ENCODE results near the gene ANKS3.

ANKS3 gene

GRCh38 chr16:4767872-4768548 lies 33.9 kb upstream of the ANKS3 start:
- no peak overlapping the region for H2BK5ac ChIP-seq (ENCODE audit: low read depth, low read length, poor library complexity, severe bottlenecking)
- peak overlapping the region; percentile 49 for H2AK5ac ChIP-seq (ENCODE audit: low read length, severe bottlenecking)
- peak overlapping the region; percentile 87 for H3K4me2 ChIP-seq (ENCODE audit: low read length, poor library complexity, severe bottlenecking)
- H2AFZ ChIP-seq (ENCODE audit: low read depth, low read length) = peak overlapping the region; percentile 80
- H2BK15ac ChIP-seq (ENCODE audit: low read depth, poor library complexity, severe bottlenecking) = no peak overlapping the region
- no peaks in the 10 kb centered on the region for H3K27me3 ChIP-seq (ENCODE audit: control insufficient read depth in 1 of 2, insufficient read depth in 1 of 2, low read length in 2 of 2)
- H2BK120ac ChIP-seq (ENCODE audit: low read depth, low read length) = no peak overlapping the region
- DNase-seq = peak; percentile 68
- peak overlapping the region; percentile 27 for H4K8ac ChIP-seq (ENCODE audit: low read length)
- H3K4ac ChIP-seq (ENCODE audit: low read depth in 1 of 2, low read length in 2 of 2) = peak overlapping the region; percentile 46 to 88
- H3K18ac ChIP-seq (ENCODE audit: low read depth in 1 of 2, low read length in 2 of 2) = peak overlapping the region; percentile 79 to 89
- H3K14ac ChIP-seq (ENCODE audit: low read length in 2 of 2) = no peak overlapping the region
- no peak overlapping the region for H4K91ac ChIP-seq (ENCODE audit: low read length)
- H2BK12ac ChIP-seq (ENCODE audit: low read length in 2 of 2) = peak overlapping the region in 1 of 2 experiments; percentile 42
- no peak overlapping the region for H3K23ac ChIP-seq (ENCODE audit: low read length in 2 of 2)
- no peaks in the 10 kb centered on the region for H3K9me3 ChIP-seq (ENCODE audit: control insufficient read depth, low read length)
- H3K4me1 ChIP-seq (ENCODE audit: control insufficient read depth, insufficient read depth, low read depth, low read length) = peaks cover 21% of the 10 kb centered on the region
- H3K36me3 ChIP-seq (ENCODE audit: control insufficient read depth in 1 of 2, insufficient read depth in 2 of 2, low read depth in 1 of 2, low read length in 2 of 2) = peaks cover 21 to 23% of the 10 kb centered on the region in 2 experiments
- H3K9ac ChIP-seq (ENCODE audit: low read length) = peak overlapping the region; percentile 94
- 70% methylated on average over 17 of the region's 17 CpGs for WGBS
- peak overlapping the region; percentile 39 to 89 for H3K4me3 ChIP-seq (ENCODE audit: insufficient read depth in 1 of 2, low read depth in 1 of 2, low read length in 2 of 2)
- peaks cover 18% of the 10 kb centered on the region for H3K79me1 ChIP-seq (replicated peaks; ENCODE audit: low read length, poor library complexity, severe bottlenecking)
- H3K27ac ChIP-seq (ENCODE audit: low read length, poor library complexity, severe bottlenecking) = peak overlapping the region; percentile 96

GRCh38 chr16:4766875-4767628 lies 33.0 kb upstream of the ANKS3 start, which contains the start of gene ZNF500:
Gene ZNF500, minus strand, starts transcription at chr16:4767162. Its CDS starts 1,184 bp downstream, at chr16:4765978.
- 4% methylated on average over 68 of the region's 72 CpGs for WGBS
- H3K23ac ChIP-seq (ENCODE audit: low read length in 2 of 2) = peak within 1 kb of the TSS in 1 of 2 experiments; percentile 46
- peak within 1 kb of the TSS; percentile 10 for H2BK5ac ChIP-seq (ENCODE audit: low read depth, low read length, poor library complexity, severe bottlenecking)
- H2BK15ac ChIP-seq (ENCODE audit: low read depth, poor library complexity, severe bottlenecking) = peak within 1 kb of the TSS; percentile 71
- H2BK12ac ChIP-seq (ENCODE audit: low read length in 2 of 2) = peak within 1 kb of the TSS in 1 of 2 experiments; percentile 42
- H3K4me1 ChIP-seq (ENCODE audit: control insufficient read depth, insufficient read depth, low read depth, low read length) = peaks cover 21% of the 10 kb centered on the region
- H3K4me2 ChIP-seq (ENCODE audit: low read length, poor library complexity, severe bottlenecking) = peak within 1 kb of the TSS; percentile 72
- peak within 1 kb of the TSS; percentile 49 for H2AK5ac ChIP-seq (ENCODE audit: low read length, severe bottlenecking)
- peak within 1 kb of the TSS; percentile 57 for H4K91ac ChIP-seq (ENCODE audit: low read length)
- peak within 1 kb of the TSS; percentile 94 for H3K9ac ChIP-seq (ENCODE audit: low read length)
- H3K4ac ChIP-seq (ENCODE audit: low read depth in 1 of 2, low read length in 2 of 2) = peak within 1 kb of the TSS; percentile 71 to 73
- no peaks in the 10 kb centered on the region for H3K27me3 ChIP-seq (ENCODE audit: control insufficient read depth in 1 of 2, insufficient read depth in 1 of 2, low read length in 2 of 2)
- peak within 1 kb of the TSS in 1 of 2 experiments; percentile 74 for H3K14ac ChIP-seq (ENCODE audit: low read length in 2 of 2)
- H2AFZ ChIP-seq (ENCODE audit: low read depth, low read length) = peak within 1 kb of the TSS; percentile 86
- H3K27ac ChIP-seq (ENCODE audit: low read length, poor library complexity, severe bottlenecking) = peak within 1 kb of the TSS; percentile 30
- no peak within 1 kb of the TSS for H2BK120ac ChIP-seq (ENCODE audit: low read depth, low read length)
- peaks cover 30 to 32% of the 10 kb centered on the region in 2 experiments for H3K36me3 ChIP-seq (ENCODE audit: control insufficient read depth in 1 of 2, insufficient read depth in 2 of 2, low read depth in 1 of 2, low read length in 2 of 2)
- peak within 1 kb of the TSS; percentile 77 to 92 for H3K18ac ChIP-seq (ENCODE audit: low read depth in 1 of 2, low read length in 2 of 2)
- peak within 1 kb of the TSS; percentile 95 for H4K8ac ChIP-seq (ENCODE audit: low read length)
- peak within 1 kb of the TSS; percentile 87 to 94 for H3K4me3 ChIP-seq (ENCODE audit: insufficient read depth in 1 of 2, low read depth in 1 of 2, low read length in 2 of 2)
- DNase-seq = peak; percentile 96
- peaks cover 27% of the 10 kb centered on the region for H3K79me1 ChIP-seq (replicated peaks; ENCODE audit: low read length, poor library complexity, severe bottlenecking)
- no peaks in the 10 kb centered on the region for H3K9me3 ChIP-seq (ENCODE audit: control insufficient read depth, low read length)

- Histone ChIP-seq H3K4me2 (ENCODE audit: low read length, poor library complexity, severe bottlenecking) (peak overlapping the region; percentile 72), H3K9ac (ENCODE audit: low read length) (peak overlapping the region; percentile 94), H3K23ac (ENCODE audit: low read length in 2 of 2) (no peak overlapping the region), H3K4me3 (ENCODE audit: insufficient read depth in 1 of 2, low read depth in 1 of 2, low read length in 2 of 2) (peak overlapping the region; percentile 41 to 94), H2AFZ (ENCODE audit: low read depth, low read length) (no peak overlapping the region), H2BK5ac (ENCODE audit: low read depth, low read length, poor library complexity, severe bottlenecking) (no peak overlapping the region), H3K27me3 (ENCODE audit: control insufficient read depth in 1 of 2, insufficient read depth in 1 of 2, low read length in 2 of 2) (no peaks in the 10 kb centered on the region), H2BK120ac (ENCODE audit: low read depth, low read length) (no peak overlapping the region), H3K9me3 (ENCODE audit: control insufficient read depth, low read length) (no peaks in the 10 kb centered on the region), H3K79me1 (replicated peaks; ENCODE audit: low read length, poor library complexity, severe bottlenecking) (peaks cover 32% of the 10 kb centered on the region), H3K4ac (ENCODE audit: low read depth in 1 of 2, low read length in 2 of 2) (peak overlapping the region in 1 of 2 experiments; percentile 40), H3K27ac (ENCODE audit: low read length, poor library complexity, severe bottlenecking) (no peak overlapping the region), H3K4me1 (ENCODE audit: control insufficient read depth, insufficient read depth, low read depth, low read length) (peaks cover 21% of the 10 kb centered on the region), H3K14ac (ENCODE audit: low read length in 2 of 2) (no peak overlapping the region), H4K91ac (ENCODE audit: low read length) (no peak overlapping the region), H4K8ac (ENCODE audit: low read length) (peak overlapping the region; percentile 19), H2BK12ac (ENCODE audit: low read length in 2 of 2) (no peak overlapping the region), H2BK15ac (ENCODE audit: low read depth, poor library complexity, severe bottlenecking) (no peak overlapping the region), H3K18ac (ENCODE audit: low read depth in 1 of 2, low read length in 2 of 2) (no peak overlapping the region), H2AK5ac (ENCODE audit: low read length, severe bottlenecking) (peak overlapping the region; percentile 36), H3K36me3 (ENCODE audit: control insufficient read depth in 1 of 2, insufficient read depth in 2 of 2, low read depth in 1 of 2, low read length in 2 of 2) (peaks cover 39 to 43% of the 10 kb centered on the region in 2 experiments)
- WGBS = 84% methylated on average over 26 of the region's 26 CpGs
- DNase-seq = no peak
Observed at GRCh38 chr16:4765511-4766474, 31.7 kb upstream of the ANKS3 start.

All from mesenchymal stem cell (in vitro differentiated cells and primary cell).